ENCODE measurements around the gene MRPL33.

- TF ChIP-seq, protein P1, sequence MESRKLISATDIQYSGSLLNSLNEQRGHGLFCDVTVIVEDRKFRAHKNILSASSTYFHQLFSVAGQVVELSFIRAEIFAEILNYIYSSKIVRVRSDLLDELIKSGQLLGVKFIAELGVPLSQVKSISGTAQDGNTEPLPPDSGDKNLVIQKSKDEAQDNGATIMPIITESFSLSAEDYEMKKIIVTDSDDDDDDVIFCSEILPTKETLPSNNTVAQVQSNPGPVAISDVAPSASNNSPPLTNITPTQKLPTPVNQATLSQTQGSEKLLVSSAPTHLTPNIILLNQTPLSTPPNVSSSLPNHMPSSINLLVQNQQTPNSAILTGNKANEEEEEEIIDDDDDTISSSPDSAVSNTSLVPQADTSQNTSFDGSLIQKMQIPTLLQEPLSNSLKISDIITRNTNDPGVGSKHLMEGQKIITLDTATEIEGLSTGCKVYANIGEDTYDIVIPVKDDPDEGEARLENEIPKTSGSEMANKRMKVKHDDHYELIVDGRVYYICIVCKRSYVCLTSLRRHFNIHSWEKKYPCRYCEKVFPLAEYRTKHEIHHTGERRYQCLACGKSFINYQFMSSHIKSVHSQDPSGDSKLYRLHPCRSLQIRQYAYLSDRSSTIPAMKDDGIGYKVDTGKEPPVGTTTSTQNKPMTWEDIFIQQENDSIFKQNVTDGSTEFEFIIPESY (IDR thresholded peaks at IDR 0.05), result no peak
- no peak for TF ChIP-seq CTCF (IDR thresholded peaks at IDR 0.05; ENCODE audit: low read depth, low read length, missing input control)
- TF ChIP-seq YY1 (IDR thresholded peaks at IDR 0.05), result no peak
- TF ChIP-seq REST (IDR thresholded peaks at IDR 0.05), result no peak
- TF ChIP-seq FOXA1 (IDR thresholded peaks at IDR 0.05), result no peak
- no peak for TF ChIP-seq RAD21 (IDR thresholded peaks at IDR 0.05)
Observed at GRCh38 chr2:27815860-27816438, 44.4 kb downstream of the MRPL33 start.
